ENCODE measurements around the gene MRPL3. TPM values are rescaled to one million over a fixed set of nuclear protein-coding genes. Genes with fewer than 3 reads are reported as not detected.

Gene MRPL3
- total and polyA plus RNA-seq, 2 donors (not counting 3 experiments of a cell fraction or from before 2014, with no cell fraction given), result 49.6 to 68.2 TPM

GRCh38 chr3:131538968-131539367 is 36.2 kb upstream of the MRPL3 start:
- Histone ChIP-seq H3K9ac (replicated peaks; ENCODE audit: extremely low read depth, insufficient read depth, low read length) (no peak overlapping the region), H4K20me1 (replicated peaks; ENCODE audit: control insufficient read depth, extremely low read depth, insufficient read depth, low read length) (no peaks in the 10 kb centered on the region), H3K27ac (ENCODE audit: insufficient read depth, low read depth, low read length) (no peak overlapping the region), H3K4me2 (ENCODE audit: insufficient read depth, low read length) (no peak overlapping the region), H2AFZ (ENCODE audit: low read depth, low read length) (no peak overlapping the region), H3K9me1 (replicated peaks; ENCODE audit: control insufficient read depth, extremely low read depth, insufficient read depth, low read length) (no peaks in the 10 kb centered on the region), H3K79me2 (ENCODE audit: control insufficient read depth, insufficient read depth, low read length) (no peaks in the 10 kb centered on the region), H3K4me3 (replicated peaks in 1 of 3; ENCODE audit: insufficient read depth in 1 of 3, low read depth in 1 of 3, low read length in 3 of 3) (no peak overlapping the region), H3K36me3 (ENCODE audit: control insufficient read depth in 2 of 2, extremely low read depth in 1 of 2, insufficient read depth in 2 of 2, low read length in 2 of 2) (no peaks in the 10 kb centered on the region), H3K27me3 (ENCODE audit: control insufficient read depth in 2 of 2, insufficient read depth in 2 of 2, low read length in 2 of 2) (peaks cover 0 to 5% of the 10 kb centered on the region in 2 experiments), H3K4me1 (ENCODE audit: control insufficient read depth, extremely low read depth, insufficient read depth, low read length) (peaks cover 4% of the 10 kb centered on the region), H3K9me3 (replicated peaks; ENCODE audit: control insufficient read depth, insufficient read depth, low read length) (no peaks in the 10 kb centered on the region)
- ChIA-PET POLR2A (no interaction called here), CTCF (interaction anchor here (1.4 to 1.8 kb wide), 3 partner anchors 11 to 30 kb away, joined by 3 to 7 read pairs (median 5); no protein-coding TSS in a partner anchor)
- dilution Hi-C loops (cut with MboI; ENCODE audit: extremely low pct_ligation_motif_present, low sequenced_read_pairs) (no loop called here), intact Hi-C loops (cut with micrococcal nuclease) (no loop called here)
- no TSS peak for BruUV-seq (replicated peaks)
- FAIRE-seq (no peak), DNase-seq (ENCODE audit: low read depth, low spot score) (no peak)
- no peak for TF ChIP-seq JUN (IDR thresholded peaks at IDR 0.05; ENCODE audit: borderline replicate concordance, insufficient read depth, insufficient read length, low read depth)
- TF ChIP-seq, protein P1, sequence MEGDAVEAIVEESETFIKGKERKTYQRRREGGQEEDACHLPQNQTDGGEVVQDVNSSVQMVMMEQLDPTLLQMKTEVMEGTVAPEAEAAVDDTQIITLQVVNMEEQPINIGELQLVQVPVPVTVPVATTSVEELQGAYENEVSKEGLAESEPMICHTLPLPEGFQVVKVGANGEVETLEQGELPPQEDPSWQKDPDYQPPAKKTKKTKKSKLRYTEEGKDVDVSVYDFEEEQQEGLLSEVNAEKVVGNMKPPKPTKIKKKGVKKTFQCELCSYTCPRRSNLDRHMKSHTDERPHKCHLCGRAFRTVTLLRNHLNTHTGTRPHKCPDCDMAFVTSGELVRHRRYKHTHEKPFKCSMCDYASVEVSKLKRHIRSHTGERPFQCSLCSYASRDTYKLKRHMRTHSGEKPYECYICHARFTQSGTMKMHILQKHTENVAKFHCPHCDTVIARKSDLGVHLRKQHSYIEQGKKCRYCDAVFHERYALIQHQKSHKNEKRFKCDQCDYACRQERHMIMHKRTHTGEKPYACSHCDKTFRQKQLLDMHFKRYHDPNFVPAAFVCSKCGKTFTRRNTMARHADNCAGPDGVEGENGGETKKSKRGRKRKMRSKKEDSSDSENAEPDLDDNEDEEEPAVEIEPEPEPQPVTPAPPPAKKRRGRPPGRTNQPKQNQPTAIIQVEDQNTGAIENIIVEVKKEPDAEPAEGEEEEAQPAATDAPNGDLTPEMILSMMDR (IDR thresholded peaks at IDR 0.05; ENCODE audit: extremely low read depth in 1 of 2, insufficient read depth in 1 of 2, low read depth in 1 of 2, low read length in 2 of 2), result no peak
- no peak for TF ChIP-seq POLR2A (IDR thresholded peaks at IDR 0.05; ENCODE audit: low read depth, low read length)
- no peak for TF ChIP-seq EZH2 (IDR thresholded peaks at IDR 0.05; ENCODE audit: borderline replicate concordance, low read depth, low read length, severe bottlenecking)
- TF ChIP-seq POLR2AphosphoS5 (IDR thresholded peaks at IDR 0.05; ENCODE audit: insufficient read depth, low read depth, low read length), result no peak
- TF ChIP-seq FOS (IDR thresholded peaks at IDR 0.05; ENCODE audit: borderline replicate concordance, insufficient read depth, low read length), result no peak
- no peak for TF ChIP-seq MAX (IDR thresholded peaks at IDR 0.05; ENCODE audit: insufficient read depth, insufficient read length)
- no peak for TF ChIP-seq MYC (IDR thresholded peaks at IDR 0.05; ENCODE audit: low read depth, low read length)
- no peak for TF ChIP-seq GATA2 (IDR thresholded peaks at IDR 0.05; ENCODE audit: insufficient read depth, insufficient read length, low read depth, low read length)
